Cardiac fibroblast (primary cell): ENCODE data around the gene BLOC1S5.

Experiments used
- DNase-seq, 2 donors: peaks; one replicate each; pipeline versions ENCODE4 v3.0.0 to v3.0.0-alpha.2; 2010; ENCODE audit warnings: low read depth in 2 of 2
- H3K4me3 ChIP-seq, 2 donors: replicated peaks in 1 of 2; 1 replicate in 1 of 2; 2 replicates in 1 of 2; pipeline ENCODE4 v1.5.1; 2011; ENCODE audit warnings: low read depth in 2 of 2, low read length in 2 of 2, mild to moderate bottlenecking in 2 of 2, moderate library complexity in 1 of 2
- TF ChIP-seq, protein P1 (sequence below): IDR thresholded peaks from one replicate; pipeline ENCODE4 v1.5.1; 2011; ENCODE audit warnings: low read depth, mild to moderate bottlenecking, low read length, inconsistent platforms

The BLOC1S5 gene

DNA sequence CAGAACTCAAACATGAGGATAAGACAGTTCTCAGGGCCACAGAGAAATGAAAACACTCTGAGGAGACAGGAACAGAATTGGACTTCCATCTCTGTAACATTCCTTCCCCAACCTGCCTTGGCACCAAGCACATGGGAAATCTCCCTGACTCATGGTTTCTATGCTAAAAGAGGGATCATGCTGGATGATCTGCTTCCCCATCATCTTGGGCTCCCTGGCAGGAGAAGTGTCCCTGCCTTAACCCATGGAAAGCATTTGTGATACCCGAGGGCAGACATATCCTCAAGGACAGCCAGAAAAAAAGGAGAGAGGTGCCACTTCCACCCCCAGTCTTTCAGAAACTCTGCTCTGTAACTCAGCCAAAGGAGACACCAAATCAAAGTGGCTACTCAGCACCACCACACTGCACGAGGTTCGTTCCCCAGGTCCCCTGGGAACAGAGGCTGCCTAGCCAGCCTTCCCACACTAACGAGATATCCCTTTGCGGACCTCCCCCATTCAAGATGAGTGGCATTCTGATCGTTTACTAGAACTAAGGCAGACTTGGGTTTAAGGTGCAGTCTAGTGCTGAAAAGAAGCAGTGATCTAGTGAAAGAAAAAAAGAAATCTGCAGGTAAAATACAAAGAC lies 34.8 kb downstream of the BLOC1S5 start:
- DNase-seq, result peak; percentile 31 to 46
- H3K4me3 ChIP-seq, result no peak overlapping the region
- TF ChIP-seq, protein P1, sequence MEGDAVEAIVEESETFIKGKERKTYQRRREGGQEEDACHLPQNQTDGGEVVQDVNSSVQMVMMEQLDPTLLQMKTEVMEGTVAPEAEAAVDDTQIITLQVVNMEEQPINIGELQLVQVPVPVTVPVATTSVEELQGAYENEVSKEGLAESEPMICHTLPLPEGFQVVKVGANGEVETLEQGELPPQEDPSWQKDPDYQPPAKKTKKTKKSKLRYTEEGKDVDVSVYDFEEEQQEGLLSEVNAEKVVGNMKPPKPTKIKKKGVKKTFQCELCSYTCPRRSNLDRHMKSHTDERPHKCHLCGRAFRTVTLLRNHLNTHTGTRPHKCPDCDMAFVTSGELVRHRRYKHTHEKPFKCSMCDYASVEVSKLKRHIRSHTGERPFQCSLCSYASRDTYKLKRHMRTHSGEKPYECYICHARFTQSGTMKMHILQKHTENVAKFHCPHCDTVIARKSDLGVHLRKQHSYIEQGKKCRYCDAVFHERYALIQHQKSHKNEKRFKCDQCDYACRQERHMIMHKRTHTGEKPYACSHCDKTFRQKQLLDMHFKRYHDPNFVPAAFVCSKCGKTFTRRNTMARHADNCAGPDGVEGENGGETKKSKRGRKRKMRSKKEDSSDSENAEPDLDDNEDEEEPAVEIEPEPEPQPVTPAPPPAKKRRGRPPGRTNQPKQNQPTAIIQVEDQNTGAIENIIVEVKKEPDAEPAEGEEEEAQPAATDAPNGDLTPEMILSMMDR, result no peak

DNA sequence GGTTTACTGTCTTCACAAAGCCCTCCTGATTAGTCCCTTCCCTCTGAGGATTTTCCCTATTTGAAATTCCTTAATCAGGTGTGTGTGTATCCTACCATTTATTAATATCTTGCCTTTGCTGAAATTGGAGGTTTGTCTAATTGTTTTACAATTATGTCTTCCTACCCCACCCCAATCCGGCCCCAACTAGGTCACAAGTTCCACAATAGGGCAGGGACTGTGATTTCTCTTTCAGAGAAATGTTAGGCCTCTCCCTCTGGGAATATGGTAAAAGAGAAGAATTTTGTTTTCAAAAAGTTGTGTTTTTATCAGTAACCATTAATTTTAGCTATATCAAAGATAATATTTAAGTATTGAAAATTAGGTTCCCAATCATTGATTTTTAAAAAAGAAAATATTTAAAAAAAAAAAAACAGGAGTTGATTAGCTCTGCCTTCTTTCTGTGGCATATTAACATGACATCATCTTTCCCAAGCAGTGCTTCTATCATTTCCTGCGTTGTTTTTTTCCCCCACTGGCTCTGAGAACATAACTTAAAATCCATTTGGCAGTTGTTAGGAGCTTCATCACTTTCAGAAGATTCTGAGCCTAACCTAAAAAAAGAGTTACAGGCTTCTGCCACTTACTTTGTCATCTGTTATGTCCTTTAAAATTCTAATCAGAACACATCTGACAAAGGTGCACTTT lies 36.1 kb downstream of the BLOC1S5 start:
- TF ChIP-seq, protein P1, result no peak
- peak; percentile 67 to 70 for DNase-seq
- no peak overlapping the region for H3K4me3 ChIP-seq

DNA sequence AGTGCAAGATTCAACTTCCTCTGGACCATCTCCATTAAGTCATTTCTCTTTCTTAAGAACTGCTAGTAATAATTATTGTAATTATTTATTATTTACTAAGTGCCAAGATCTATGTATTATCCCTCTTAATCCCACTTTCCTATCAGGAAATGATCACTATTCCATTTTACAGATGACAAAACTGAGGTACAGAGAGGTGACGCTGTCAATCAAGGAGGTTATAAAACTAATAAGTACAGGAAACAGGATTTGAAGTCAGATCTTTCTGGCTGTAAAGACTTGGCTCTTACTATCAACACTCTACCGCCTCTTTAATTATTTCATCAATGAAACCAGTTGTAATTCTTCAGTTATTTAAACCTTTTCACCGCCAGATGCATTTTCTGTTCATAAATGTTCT lies 37.4 kb downstream of the BLOC1S5 start:
- TF ChIP-seq, protein P1, result no peak
- no peak overlapping the region for H3K4me3 ChIP-seq
- no peak for DNase-seq

DNA sequence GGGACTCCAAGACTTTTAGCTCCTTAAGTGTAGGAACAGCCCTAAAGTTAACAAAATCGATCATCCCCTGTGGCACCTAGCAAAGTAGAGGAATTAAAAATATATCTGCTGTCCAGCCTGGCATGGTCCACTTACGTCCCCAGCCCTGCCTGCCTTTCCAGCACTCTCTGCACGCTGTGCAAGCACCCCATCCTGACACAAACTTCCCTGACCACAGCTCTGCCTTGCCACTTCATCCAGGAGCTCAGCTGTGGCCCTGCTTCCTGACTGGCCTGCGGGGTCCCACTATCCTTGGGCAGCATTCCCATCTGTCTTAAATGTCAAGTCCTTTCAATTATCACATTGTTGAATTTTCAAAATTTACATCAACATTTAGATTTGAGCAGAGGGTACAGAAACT lies 39.0 kb downstream of the BLOC1S5 start:
- no peak for DNase-seq
- TF ChIP-seq, protein P1, result no peak

DNA sequence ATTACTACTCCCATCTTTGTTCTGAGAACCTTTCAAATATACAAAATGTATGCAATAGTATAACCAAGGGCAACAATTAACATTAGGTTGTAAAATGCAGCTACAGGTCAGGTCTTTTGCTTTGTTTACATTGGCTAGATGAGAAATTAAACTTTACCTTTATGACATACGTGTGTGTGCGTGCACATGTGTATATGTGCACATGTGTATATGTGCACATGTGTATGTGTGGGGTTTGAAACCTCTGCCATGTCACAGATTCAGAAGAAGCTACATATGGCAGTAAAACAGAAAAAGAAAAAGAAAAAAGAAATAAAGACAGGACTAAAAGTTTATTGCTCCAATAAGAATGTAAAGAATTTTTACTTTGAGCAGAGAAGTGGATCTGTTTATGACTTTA lies 40.6 kb downstream of the BLOC1S5 start:
- DNase-seq, result no peak
- TF ChIP-seq, protein P1, result no peak
- no peak overlapping the region for H3K4me3 ChIP-seq

More for the DNA sequence above, 39.0 kb downstream of the BLOC1S5 start:
- no peak overlapping the region for H3K4me3 ChIP-seq

DNA sequence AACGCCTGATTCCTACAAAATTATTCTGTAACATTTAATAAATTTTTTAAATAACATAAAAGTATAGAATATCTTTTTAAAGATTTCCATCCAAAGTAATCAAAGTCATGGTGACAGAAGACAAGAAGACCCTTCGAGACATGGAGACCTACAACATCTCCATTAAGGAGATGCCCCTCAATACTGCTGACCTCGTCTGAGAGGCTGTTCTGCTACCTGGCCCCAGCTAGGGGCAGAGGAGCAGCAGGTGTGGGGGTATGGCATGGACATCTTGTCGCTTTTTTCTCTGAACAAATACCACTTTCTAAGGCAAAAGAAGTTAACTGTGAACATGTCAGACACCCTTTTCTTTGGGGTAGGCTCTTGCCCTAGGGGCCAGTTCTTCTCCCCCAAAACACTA lies 44.1 kb downstream of the BLOC1S5 start:
- H3K4me3 ChIP-seq, result no peak overlapping the region
- DNase-seq, result no peak
- TF ChIP-seq, protein P1, result no peak
